HUES48 (cell line): ENCODE results near the gene ZSCAN2.
"Not testable (repeated sequence)": the region's sequence is repeated elsewhere in the genome, so short reads cannot be mapped to it uniquely, and the experiment has no call there.

Experiments used
- H3K27ac ChIP-seq: one replicate; pipeline ENCODE4 v1.7.0; 2013; ENCODE audit warnings: low read depth, low read length, inconsistent platforms
- H3K27me3 ChIP-seq: 2 replicates; pipeline ENCODE4 v1.6.1; 2013; ENCODE audit warnings: mild to moderate bottlenecking, low read length; ENCODE audit not compliant: control insufficient read depth, insufficient read depth
- H3K36me3 ChIP-seq: 2 replicates; pipeline ENCODE4 v1.6.1; 2013; ENCODE audit warnings: low read length; ENCODE audit not compliant: control insufficient read depth, insufficient read depth
- H3K4me1 ChIP-seq: 2 replicates; pipeline ENCODE4 v1.6.1; 2013; ENCODE audit warnings: mild to moderate bottlenecking, low read length; ENCODE audit not compliant: control insufficient read depth, insufficient read depth
- H3K4me3 ChIP-seq: 2 replicates; pipeline ENCODE4 v1.5.1; 2013; ENCODE audit warnings: mild to moderate bottlenecking, low read depth, low read length
- H3K9ac ChIP-seq: 2 replicates; pipeline ENCODE4 v1.6.1; 2013; ENCODE audit warnings: mild to moderate bottlenecking, low read depth, low read length, moderate library complexity
- H3K9me3 ChIP-seq: 2 replicates; pipeline ENCODE4 v1.6.1; 2013; ENCODE audit warnings: low read length; ENCODE audit not compliant: control insufficient read depth, insufficient read depth

ZSCAN2 gene

DNA sequence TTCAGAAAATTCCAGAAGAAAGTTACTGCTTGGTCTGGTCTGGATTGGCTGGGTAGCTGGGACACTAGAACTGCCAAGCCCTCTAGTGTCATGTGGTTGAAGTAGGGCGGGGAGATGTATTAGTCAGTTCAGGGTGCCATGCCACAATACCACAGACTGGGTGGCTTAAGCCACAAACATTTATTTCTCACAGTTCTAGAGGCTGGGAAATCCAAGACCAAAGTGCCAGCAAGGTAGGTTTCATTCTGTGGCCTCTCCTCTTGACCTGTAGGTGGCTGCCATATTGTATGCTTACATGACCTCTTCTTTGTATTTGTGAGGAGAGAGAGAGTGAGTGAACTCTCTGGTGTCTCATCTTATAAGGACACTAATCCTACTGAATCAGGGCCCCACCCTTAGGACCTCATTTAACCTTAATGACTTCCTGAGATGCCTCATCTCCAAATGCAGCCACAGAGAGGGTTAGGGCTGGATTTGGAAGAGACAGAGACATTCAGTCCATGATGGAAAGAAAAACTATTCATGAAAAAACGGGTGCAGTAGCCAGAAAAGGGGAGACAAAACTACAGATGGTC is 18.1 kb upstream of the ZSCAN2 start:
- Histone ChIP-seq H3K4me1 (peaks cover 7% of the 10 kb centered on the region), H3K27ac (no peak overlapping the region), H3K9me3 (no peaks in the 10 kb centered on the region), H3K4me3 (no peak overlapping the region), H3K27me3 (0 out of 2 replicates have a peak, but pooled peaks cover 3% of the 10 kb centered on the region), H3K9ac (no peak overlapping the region), H3K36me3 (no peaks in the 10 kb centered on the region)

DNA sequence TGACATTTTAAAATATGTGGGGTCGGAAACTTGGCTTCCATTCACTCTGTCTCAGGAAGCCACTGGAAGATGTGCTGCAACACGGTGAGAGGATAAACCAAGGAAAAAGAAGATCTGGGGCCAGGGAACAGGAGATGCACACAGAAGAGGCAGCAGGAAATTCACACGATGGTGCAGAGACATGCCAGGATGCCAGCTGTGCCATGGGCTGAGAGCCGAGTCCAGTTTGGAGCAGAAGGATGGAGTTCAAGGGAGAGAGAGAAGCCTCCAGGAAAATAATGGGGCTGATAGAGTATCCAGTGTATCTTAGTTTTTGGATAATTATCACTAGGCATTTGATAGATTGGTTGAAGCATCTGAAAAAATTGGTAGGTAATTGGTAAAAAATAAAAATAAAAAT is 16.9 kb upstream of the ZSCAN2 start:
- not testable (repeated sequence) for H3K9ac ChIP-seq, H3K36me3 ChIP-seq, H3K9me3 ChIP-seq, H3K4me1 ChIP-seq, H3K4me3 ChIP-seq, H3K27me3 ChIP-seq, H3K27ac ChIP-seq

DNA sequence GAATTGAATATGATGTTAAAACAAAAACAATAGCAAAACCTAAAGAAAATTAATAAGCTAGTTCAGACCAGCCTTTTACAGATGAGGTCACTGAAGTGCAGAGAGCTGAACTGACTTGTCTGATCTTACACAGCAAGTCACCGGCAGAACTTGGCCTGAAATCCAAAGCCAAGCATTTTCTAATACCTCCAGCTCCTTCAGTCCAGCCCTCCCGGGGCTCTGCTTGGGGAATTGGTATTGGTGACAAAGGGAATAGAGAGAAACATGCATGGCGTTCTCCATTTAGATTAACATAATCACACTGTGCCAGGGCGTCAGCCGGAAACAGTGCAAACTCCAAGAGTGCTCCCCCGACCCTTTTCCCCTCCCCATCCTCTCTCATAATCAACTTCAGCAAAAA is 14.1 kb upstream of the ZSCAN2 start:
- H3K4me1 ChIP-seq: peaks cover 9% of the 10 kb centered on the region
- no peak overlapping the region for H3K4me3 ChIP-seq
- no peaks in the 10 kb centered on the region for H3K9me3 ChIP-seq
- H3K27me3 ChIP-seq: 0 out of 2 replicates have a peak, but pooled peaks cover 3% of the 10 kb centered on the region
- H3K27ac ChIP-seq: no peak overlapping the region
- no peaks in the 10 kb centered on the region for H3K36me3 ChIP-seq
- no peak overlapping the region for H3K9ac ChIP-seq

DNA sequence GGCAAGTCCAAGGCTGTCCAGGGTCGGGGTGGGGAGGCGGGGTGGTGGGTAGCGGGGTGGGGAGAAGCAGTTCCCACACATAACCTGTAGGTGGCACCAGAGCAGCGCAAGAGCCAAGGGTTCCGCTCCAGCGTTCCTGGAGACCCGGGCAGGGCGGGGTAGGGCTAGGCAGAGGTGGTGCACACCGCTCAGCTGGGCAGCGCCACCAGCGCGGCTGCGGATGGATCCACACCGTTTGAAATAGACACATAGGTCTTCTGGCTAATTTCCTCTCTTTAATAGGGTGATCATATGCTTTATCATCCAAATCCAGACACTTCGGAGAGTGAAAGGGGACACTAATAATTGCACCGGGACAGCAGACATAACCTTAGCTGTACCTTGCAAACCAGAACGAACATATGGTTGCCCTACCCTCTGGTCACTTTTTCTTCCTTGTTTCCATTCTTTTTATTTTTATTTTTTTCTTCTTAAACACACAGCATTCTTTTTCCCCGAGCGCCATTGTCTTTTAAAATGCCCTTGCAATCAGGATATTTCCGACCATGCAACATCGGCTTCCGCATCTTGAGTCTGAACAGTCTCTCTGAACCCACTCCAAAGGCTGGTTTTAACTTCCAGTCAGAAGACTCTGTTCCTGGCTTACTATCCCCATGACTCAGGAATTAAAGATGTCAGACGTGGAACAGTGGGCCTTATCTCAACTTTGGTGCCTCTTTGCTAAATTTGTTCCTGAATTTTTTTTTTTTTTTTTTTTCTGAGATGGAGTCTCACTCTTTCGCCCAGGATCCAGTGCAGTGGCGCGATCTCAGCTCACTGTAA is 12.5 kb upstream of the ZSCAN2 start:
- peaks cover 9% of the 10 kb centered on the region for H3K4me1 ChIP-seq
- H3K4me3 ChIP-seq: peak overlapping the region; percentile 50
- H3K36me3 ChIP-seq: no peaks in the 10 kb centered on the region
- H3K9me3 ChIP-seq: no peaks in the 10 kb centered on the region
- H3K27me3 ChIP-seq: 0 out of 2 replicates have a peak, but pooled peaks cover 3% of the 10 kb centered on the region
- no peak overlapping the region for H3K9ac ChIP-seq
- no peak overlapping the region for H3K27ac ChIP-seq

DNA sequence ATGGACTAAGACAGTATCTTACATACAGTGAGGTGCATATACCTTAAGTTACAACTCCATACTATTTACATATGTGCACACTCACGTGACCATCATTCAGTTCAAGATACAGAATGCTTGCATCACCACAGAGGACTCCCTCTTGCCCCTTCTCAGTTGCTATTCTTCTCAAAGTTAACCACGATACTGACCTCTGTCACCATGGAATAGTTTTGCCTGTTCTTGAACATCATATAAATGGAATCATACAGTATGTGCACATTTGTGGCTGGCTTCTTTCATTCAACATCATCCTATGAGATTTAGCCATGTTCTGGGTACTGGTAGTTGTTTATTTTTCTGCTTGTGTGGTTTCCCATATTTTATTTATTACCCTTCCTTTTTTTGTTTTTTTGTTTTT is 10.4 kb upstream of the ZSCAN2 start:
- H3K27me3 ChIP-seq: 0 out of 2 replicates have a peak, but pooled peaks cover 3% of the 10 kb centered on the region
- no peak overlapping the region for H3K9ac ChIP-seq
- H3K27ac ChIP-seq: no peak overlapping the region
- H3K36me3 ChIP-seq: no peaks in the 10 kb centered on the region
- no peak overlapping the region for H3K4me3 ChIP-seq
- peaks cover 17% of the 10 kb centered on the region for H3K4me1 ChIP-seq
- no peaks in the 10 kb centered on the region for H3K9me3 ChIP-seq

DNA sequence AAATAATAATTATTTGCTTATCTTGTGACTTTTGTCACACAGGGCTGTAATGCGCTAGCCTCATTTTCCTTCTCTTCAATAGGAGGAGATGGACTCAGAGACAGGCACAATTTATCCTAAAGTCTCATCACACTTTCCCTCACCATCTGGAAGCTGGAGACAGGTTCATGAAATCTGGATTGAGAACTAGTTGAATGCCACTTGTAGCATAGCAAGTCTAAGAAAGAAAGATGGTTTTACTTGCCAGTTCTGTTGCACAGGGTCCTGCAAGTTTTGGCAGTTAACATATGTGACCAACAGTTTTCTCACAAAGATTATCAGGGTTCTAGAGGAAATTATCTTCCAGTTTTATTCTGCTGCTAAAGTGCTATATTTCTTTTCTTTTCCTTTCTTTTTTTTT is 9.0 kb upstream of the ZSCAN2 start:
- H3K27ac ChIP-seq: no peak overlapping the region
- 0 out of 2 replicates have a peak, but pooled peaks cover 3% of the 10 kb centered on the region for H3K27me3 ChIP-seq
- no peaks in the 10 kb centered on the region for H3K36me3 ChIP-seq
- H3K9ac ChIP-seq: no peak overlapping the region
- no peak overlapping the region for H3K4me3 ChIP-seq
- H3K4me1 ChIP-seq: peaks cover 12% of the 10 kb centered on the region
- H3K9me3 ChIP-seq: no peaks in the 10 kb centered on the region

DNA sequence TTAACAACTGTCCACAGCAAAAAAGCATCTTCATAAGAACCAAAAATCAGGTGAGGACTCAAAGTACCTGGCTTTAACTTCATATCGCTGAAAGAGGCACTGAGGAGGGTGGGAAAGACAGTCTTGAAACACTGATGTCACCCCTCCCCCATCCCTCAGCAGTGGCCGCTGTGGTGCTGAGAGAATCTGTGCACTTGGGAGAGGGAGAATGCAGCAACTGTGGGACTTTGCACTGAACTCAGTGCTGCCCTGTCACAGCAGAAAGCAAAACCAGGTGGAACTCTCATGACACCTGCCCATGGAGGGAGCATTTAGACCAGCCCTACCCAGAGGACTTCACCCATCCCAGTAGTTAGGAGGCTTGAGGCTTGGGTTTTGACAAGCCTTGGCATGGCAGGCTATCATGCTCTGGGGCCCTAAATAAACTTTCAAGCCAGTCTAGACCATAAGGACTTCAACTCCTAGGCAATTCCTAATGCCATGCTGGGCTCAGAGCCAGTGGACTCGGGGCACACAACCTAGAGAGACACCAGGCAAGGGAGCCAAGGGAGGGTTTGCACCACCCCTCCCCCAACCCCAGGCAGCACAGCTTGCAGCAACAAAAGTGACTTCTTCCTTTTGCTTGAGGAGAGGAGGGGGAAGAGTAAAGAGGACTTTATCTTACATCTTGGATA is 6.1 kb upstream of the ZSCAN2 start:
- no peak overlapping the region for H3K27ac ChIP-seq
- no peaks in the 10 kb centered on the region for H3K36me3 ChIP-seq
- H3K27me3 ChIP-seq: no peaks in the 10 kb centered on the region
- H3K9ac ChIP-seq: no peak overlapping the region
- H3K9me3 ChIP-seq: no peaks in the 10 kb centered on the region
- no peak overlapping the region for H3K4me3 ChIP-seq
- peaks cover 8% of the 10 kb centered on the region; the same call in 1 of the 2 replicates for H3K4me1 ChIP-seq

DNA sequence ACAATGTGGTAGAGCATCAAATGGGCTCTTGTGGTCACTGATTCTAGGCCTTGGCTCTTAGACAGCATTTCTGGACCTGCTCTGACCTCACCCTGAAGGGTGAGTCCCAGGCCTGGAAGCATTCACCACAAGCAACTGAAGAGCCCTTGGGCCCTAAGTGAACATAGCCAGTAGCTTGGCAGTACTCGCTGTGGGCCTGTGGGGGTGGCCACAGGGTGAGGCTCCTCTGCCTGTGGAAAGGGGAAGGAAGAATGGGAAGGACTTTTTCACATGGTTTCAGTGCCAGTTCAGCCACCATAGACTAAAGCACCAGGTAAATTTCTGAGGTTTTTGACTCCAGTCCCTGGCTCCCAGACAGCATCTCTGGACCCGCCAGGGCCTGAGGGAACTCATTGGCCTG is 5.1 kb upstream of the ZSCAN2 start:
- H3K27ac ChIP-seq: no peak overlapping the region
- H3K9ac ChIP-seq: no peak overlapping the region
- no peaks in the 10 kb centered on the region for H3K36me3 ChIP-seq
- H3K27me3 ChIP-seq: no peaks in the 10 kb centered on the region
- no peak overlapping the region for H3K4me3 ChIP-seq
- peaks cover 11% of the 10 kb centered on the region for H3K4me1 ChIP-seq
- no peaks in the 10 kb centered on the region for H3K9me3 ChIP-seq

DNA sequence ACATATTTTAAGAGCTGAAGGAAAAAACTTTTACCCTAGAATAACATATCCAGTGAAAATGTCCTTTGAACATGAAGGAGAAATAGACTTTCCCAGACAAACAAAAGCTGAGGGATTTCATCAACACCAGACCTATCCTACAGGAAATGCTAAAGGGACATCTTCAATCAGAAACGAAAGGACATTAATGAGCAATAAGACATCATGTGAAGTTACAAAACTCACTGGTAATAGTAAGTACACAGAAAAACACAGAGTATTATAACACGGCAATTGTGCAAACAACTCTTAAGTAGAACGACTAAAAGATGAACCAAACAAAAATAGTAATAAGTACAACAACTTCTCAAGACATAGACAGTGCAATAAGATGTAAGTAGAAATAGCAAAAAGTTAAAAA is 3.5 kb upstream of the ZSCAN2 start:
- H3K27me3 ChIP-seq: no peaks in the 10 kb centered on the region
- no peaks in the 10 kb centered on the region for H3K9me3 ChIP-seq
- H3K4me3 ChIP-seq: no peak overlapping the region
- H3K9ac ChIP-seq: no peak overlapping the region
- H3K4me1 ChIP-seq: peaks cover 15% of the 10 kb centered on the region
- no peak overlapping the region for H3K27ac ChIP-seq
- no peaks in the 10 kb centered on the region for H3K36me3 ChIP-seq

DNA sequence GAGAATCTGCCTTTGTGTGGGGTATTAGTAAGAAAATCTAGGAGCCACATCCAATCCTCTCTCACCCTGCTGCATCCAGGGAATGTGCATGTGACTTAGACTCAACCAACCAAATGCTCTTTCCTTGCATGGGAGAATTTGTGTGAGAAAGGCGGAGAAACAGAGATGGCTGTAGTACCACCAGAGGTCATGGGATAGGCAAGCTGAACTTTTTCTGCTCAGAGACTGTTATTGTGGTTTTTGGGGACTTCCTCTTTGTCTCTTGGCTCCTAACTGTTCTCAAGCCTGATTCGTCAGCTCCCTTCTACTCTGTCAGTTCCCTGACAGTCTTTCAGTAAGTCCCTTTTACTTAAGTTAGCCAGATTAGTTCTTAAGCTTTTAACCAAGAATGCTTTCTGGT is 2.6 kb upstream of the ZSCAN2 start:
- Histone ChIP-seq H3K9ac (no peak overlapping the region), H3K9me3 (no peaks in the 10 kb centered on the region), H3K27ac (no peak overlapping the region), H3K4me3 (no peak overlapping the region), H3K4me1 (peaks cover 22% of the 10 kb centered on the region), H3K27me3 (no peaks in the 10 kb centered on the region), H3K36me3 (no peaks in the 10 kb centered on the region)

DNA sequence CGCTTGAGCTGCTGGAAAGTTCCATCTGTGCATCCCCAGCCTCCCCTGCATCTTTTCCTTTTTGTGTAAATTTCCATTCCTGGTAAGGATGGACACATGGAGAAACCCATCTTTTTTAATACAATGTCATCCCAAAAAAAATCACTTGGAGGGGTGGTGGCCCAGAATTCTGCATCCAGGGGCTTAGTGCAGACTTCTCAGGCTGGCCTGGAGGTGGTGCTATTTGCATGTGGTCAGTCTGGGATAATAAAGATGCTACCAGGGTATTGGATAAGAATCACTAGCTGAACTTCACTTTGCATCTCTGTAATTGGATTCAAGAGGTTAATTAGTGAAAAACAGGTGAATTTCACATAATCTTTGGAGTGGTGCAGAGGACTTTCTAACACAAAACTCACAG is 1.8 kb upstream of the ZSCAN2 start:
- H3K4me1 ChIP-seq: peaks cover 25% of the 10 kb centered on the region
- no peak overlapping the region for H3K27ac ChIP-seq
- no peak overlapping the region for H3K4me3 ChIP-seq
- H3K36me3 ChIP-seq: peaks cover 3% of the 10 kb centered on the region; the same call in 1 of the 2 replicates
- H3K27me3 ChIP-seq: no peaks in the 10 kb centered on the region; the same call in 1 of the 2 replicates
- no peak overlapping the region for H3K9ac ChIP-seq
- no peaks in the 10 kb centered on the region for H3K9me3 ChIP-seq
